GM21447 (cell line): ENCODE data around the gene FPR2.
"Not testable (repeated sequence)": the region's sequence is repeated elsewhere in the genome, so short reads cannot be mapped to it uniquely, and the experiment has no call there.

Experiments
- ATAC-seq: cut with Tn5 transposase; IDR thresholded peaks from one replicate; pipeline ENCODE4 v1.9.1; 2021; ENCODE audit not compliant: unreplicated experiment

FPR2 gene

GRCh38 chr19:51760697-51761356 lies at the start of gene FPR2:
TSS of gene FPR2 (plus strand) at chr19:51761180. CDS start at chr19:51768659, 7,479 bp downstream.
- ATAC-seq: no peak

- ATAC-seq: no peak
Measured at GRCh38 chr19:51711702-51712101, 49.3 kb upstream of the FPR2 start.

- no peak for ATAC-seq
Measured at GRCh38 chr19:51712461-51713081, 48.4 kb upstream of the FPR2 start.

GRCh38 chr19:51713319-51714285 lies 47.4 kb upstream of the FPR2 start:
- ATAC-seq: no peak

- ATAC-seq: no peak
Measured at GRCh38 chr19:51714848-51715247, 46.1 kb upstream of the FPR2 start.

GRCh38 chr19:51715850-51716249 lies 45.1 kb upstream of the FPR2 start:
- ATAC-seq: no peak

- no peak for ATAC-seq
Measured at GRCh38 chr19:51716925-51717324, 44.1 kb upstream of the FPR2 start.

- no peak for ATAC-seq
Measured at GRCh38 chr19:51719251-51719988, 41.6 kb upstream of the FPR2 start.

GRCh38 chr19:51721905-51722304 lies 39.1 kb upstream of the FPR2 start:
- ATAC-seq: no peak

- ATAC-seq: no peak
Measured at GRCh38 chr19:51722492-51722891, 38.5 kb upstream of the FPR2 start.

- no peak for ATAC-seq
Measured at GRCh38 chr19:51724543-51724942, 36.4 kb upstream of the FPR2 start.

GRCh38 chr19:51726049-51726448 lies 34.9 kb upstream of the FPR2 start:
- ATAC-seq: no peak

- ATAC-seq: no peak
Measured at GRCh38 chr19:51727349-51727880, 33.6 kb upstream of the FPR2 start.

GRCh38 chr19:51729781-51730180 lies 31.2 kb upstream of the FPR2 start:
- ATAC-seq: no peak

GRCh38 chr19:51733742-51734522 lies 27.0 kb upstream of the FPR2 start:
- ATAC-seq: no peak

- no peak for ATAC-seq
Measured at GRCh38 chr19:51735759-51736449, 25.1 kb upstream of the FPR2 start.

- no peak for ATAC-seq
Measured at GRCh38 chr19:51737389-51737788, 23.6 kb upstream of the FPR2 start.

- ATAC-seq: no peak
Measured at GRCh38 chr19:51737924-51738323, 23.1 kb upstream of the FPR2 start.

- not testable (repeated sequence) for ATAC-seq
Measured at GRCh38 chr19:51738523-51738922, 22.5 kb upstream of the FPR2 start.
